NCI-H2196 (cell line): Measurements from ENCODE around the gene MYLK.

Experiments used
- DNase-seq: peaks from one replicate; lab custom pipeline; 2025; ENCODE audit not compliant: unreplicated experiment; lab: John Stamatoyannopoulos, UW

The MYLK gene

DNA sequence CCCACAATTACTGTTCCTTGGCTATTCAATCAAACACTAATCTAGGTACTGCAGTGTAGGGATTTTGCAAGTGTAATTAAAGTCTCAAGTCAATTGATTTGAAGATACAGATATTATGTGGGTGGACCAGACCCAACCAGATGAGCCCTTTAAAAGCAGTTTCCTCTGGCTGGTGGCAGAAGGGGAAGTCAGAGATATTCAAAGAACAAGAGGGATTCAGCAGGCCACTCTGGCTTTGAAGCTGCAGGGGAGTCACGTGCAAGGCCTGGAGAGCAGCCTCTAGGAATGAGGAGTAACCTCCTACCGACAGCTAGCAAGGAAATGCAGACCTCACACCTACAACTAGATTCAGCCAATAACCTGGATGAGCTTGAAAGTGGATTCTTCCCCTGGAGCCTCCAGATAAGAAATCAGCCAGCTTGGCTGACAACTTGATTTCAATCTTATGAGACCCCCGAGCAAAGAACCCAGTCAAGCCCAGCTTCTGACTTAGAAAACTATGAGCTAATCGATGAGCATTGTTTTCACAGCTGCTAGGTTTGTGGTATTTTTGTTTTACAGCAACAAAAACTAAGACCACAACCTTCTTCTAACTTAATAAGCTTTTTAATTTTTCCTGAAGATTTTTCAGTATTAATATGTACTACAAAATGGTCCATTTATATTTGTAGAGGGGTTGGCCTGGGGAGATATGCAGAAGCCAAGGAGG is 312.7 kb downstream of the MYLK start:
- no peak for DNase-seq

DNA sequence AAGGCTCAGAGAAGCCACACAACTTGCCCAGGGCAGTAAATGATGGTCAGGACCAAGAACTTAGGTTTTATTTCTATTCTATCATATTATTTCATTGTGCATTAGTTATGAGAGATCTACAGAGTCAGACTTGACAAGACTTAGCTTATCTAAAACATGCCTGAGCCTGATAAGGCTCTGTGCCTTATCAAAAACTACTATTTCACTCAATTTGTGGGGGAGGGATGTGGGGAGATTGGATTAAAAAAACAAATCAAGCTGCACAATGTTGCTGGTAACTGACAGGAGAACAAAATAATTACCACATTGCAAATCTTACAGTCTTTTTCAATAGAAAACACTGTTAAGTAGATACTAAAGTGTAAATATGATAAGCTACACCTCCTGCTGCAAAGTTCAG is 315.3 kb downstream of the MYLK start:
- no peak for DNase-seq

DNA sequence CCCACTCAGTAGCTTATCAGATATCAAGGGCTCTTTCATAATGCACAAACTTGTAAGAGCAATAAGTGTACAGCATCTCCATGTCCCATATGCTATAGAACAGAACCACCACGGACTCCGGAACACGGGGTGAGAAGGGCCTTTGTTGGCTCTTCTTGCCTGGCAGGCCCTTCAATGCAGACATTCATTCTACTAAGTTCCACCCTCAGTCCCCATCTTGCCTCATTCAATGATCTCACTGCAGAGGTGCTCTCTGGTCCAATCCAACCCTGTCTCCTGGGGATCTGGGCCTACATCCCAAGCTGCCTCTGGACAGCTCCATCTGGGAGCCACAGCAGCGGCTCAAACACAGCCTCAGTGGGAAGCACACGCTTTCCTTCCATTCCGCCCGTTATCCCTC is 316.1 kb downstream of the MYLK start:
- DNase-seq = no peak

DNA sequence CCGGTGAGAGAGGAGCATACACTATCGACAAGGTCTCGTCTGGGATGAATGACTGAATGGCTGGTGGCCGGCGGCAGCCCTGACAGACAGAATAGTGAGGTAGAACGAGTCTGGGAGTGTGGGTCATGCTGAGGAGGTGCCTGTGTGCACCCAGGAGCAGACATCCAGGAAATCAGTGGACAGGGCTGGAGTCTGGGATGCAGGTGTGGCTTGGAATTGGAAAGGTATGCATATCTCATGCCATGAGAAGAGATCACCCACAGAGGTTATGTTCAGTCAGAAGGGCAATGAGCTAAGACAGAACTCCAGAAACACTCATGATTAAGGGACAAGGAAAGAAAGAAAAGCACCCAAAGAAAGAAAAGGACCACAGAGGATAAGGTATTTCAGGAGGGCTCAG is 320.1 kb downstream of the MYLK start:
- DNase-seq = no peak

DNA sequence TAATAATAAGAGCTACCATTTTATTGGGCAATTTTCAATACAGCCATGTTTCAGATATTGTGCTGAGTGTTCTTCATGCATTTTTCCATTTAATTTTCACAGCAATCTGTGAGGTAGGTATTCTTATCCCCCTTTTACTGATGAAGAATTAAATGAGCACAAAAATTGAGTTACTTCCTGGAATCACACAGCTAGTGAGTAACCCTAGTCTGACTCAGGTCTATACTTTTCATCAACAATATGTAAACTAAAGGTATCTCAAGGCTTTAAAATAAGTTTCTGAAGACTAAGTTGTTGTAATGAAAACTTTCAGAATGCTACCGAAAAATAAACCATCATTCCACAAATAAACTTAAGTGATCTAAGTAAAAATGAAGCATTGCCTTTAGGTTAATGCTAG is 321.6 kb downstream of the MYLK start:
- no peak for DNase-seq

DNA sequence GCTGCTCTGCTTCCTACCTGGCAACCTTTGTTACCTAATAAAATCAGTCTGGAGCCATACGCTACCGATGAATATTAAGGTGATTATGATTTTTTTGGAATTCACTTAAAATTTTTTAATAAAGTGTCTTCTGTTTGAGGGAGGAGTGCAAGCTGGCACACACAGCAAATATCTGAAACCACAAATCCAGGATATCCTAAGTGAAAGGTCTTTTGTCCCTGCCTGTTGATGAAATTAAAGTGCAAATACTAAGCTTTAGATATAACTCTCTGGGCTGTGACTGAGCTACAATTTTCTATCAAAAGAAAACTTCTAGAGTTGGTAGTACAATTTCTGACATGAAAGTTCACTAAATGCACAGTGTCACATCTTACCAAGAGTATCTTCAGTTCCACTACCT is 322.9 kb downstream of the MYLK start:
- no peak for DNase-seq
